Suprapubic skin (tissue), 4 donors: ENCODE measurements around the gene PDK1. TPM values are rescaled to one million over a fixed set of nuclear protein-coding genes. Genes with fewer than 3 reads are reported as not detected.

Experiments used
- DNase-seq, 2 donors: peaks; one replicate each; pipeline ENCODE4 v3.0.0-alpha.2; 2019; ENCODE audit warnings: low spot score in 2 of 2
- H3K27ac ChIP-seq: fragments of 200-600 bp; sonication (generic); one replicate; pipeline ENCODE4 v1.5.1; 2019
- H3K27me3 ChIP-seq: fragments of 200-600 bp; sonication (generic); one replicate; pipeline ENCODE4 v1.5.1; 2019
- H3K36me3 ChIP-seq: fragments of 200-600 bp; sonication (generic); one replicate; pipeline ENCODE4 v1.5.1; 2019
- H3K4me1 ChIP-seq: fragments of 200-600 bp; sonication (generic); one replicate; pipeline ENCODE4 v1.5.1; 2019
- H3K4me3 ChIP-seq: fragments of 200-600 bp; sonication (generic); one replicate; pipeline ENCODE4 v1.5.1; 2019; ENCODE audit warnings: mild to moderate bottlenecking
- H3K9me3 ChIP-seq: fragments of 200-600 bp; sonication (generic); one replicate; pipeline ENCODE4 v1.5.1; 2019
- EP300 ChIP-seq: sonication (generic); formaldehyde crosslinking; IDR thresholded peaks from one replicate; pipeline ENCODE4 v1.6.1; 2017; ENCODE audit warnings: antibody characterized with exemption
- POLR2A ChIP-seq, 2 donors: fragments of 450-650 bp; IDR thresholded peaks; one replicate each; pipeline ENCODE4 v1.6.1; 2017; ENCODE audit warnings: antibody characterized with exemption in 2 of 2, mild to moderate bottlenecking in 2 of 2, moderate library complexity in 2 of 2
- POLR2AphosphoS5 ChIP-seq, 3 donors: sonication (generic); formaldehyde crosslinking; IDR thresholded peaks; one replicate each; pipeline ENCODE4 v1.6.1; 2017; ENCODE audit warnings: antibody characterized with exemption in 3 of 3
- WGBS: methylation state at CpG from one replicate; pipeline ENCODE4 v1.1.5; 2018; 5-methylcytosine and 5-hydroxymethylcytosine counted together
- total RNA-seq, 4 donors: library from RNA; depleted of rRNA; stranded (reverse); fragments of >200 nt; gene quantifications; one replicate each; pipeline ENCODE4 v1.1.0, GENCODE V29; 2016
- TF ChIP-seq, protein P1 (sequence below), 2 donors: fragments of 200-600 bp in 1 of 2; fragments of 450-650 bp in 1 of 2; sonication (generic) in 1 of 2; IDR thresholded peaks; one replicate each; pipeline ENCODE4 v1.5.1; 2016 to 2019; ENCODE audit warnings: antibody characterized with exemption in 2 of 2, mild to moderate bottlenecking in 1 of 2, moderate library complexity in 1 of 2

Gene PDK1
- total RNA-seq, 4 donors from 2014 or later = 35.2 to 151 (median 66.5) TPM

DNA sequence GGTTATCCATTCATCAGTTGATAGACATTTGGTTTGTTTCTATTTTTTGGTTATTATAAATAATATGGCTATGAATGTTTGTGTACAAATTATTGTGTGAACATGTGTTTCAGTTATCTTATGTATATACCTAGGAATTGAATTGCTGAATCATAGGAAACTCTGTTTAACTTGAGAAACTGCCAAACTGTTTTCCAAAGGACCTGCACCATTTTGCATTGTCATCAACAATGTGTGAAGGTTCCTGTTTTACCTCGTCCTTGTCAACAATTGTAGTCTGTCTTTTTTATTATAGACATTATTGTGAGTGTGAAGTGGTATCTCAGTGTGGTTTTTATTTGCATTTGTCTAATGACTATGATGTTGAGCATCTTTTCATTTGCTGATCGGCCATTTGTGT, 17.1 kb downstream of the PDK1 start:
- Histone ChIP-seq H3K9me3 (peaks cover 13% of the 10 kb centered on the region), H3K27me3 (no peaks in the 10 kb centered on the region), H3K4me3 (no peak overlapping the region), H3K4me1 (no peaks in the 10 kb centered on the region), H3K27ac (no peak overlapping the region), H3K36me3 (peaks cover 74% of the 10 kb centered on the region)
- no peak for DNase-seq
- TF ChIP-seq EP300 = no peak
- TF ChIP-seq, protein P1, sequence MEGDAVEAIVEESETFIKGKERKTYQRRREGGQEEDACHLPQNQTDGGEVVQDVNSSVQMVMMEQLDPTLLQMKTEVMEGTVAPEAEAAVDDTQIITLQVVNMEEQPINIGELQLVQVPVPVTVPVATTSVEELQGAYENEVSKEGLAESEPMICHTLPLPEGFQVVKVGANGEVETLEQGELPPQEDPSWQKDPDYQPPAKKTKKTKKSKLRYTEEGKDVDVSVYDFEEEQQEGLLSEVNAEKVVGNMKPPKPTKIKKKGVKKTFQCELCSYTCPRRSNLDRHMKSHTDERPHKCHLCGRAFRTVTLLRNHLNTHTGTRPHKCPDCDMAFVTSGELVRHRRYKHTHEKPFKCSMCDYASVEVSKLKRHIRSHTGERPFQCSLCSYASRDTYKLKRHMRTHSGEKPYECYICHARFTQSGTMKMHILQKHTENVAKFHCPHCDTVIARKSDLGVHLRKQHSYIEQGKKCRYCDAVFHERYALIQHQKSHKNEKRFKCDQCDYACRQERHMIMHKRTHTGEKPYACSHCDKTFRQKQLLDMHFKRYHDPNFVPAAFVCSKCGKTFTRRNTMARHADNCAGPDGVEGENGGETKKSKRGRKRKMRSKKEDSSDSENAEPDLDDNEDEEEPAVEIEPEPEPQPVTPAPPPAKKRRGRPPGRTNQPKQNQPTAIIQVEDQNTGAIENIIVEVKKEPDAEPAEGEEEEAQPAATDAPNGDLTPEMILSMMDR (IDR thresholded peaks at IDR 0.05) = no peak
- TF ChIP-seq POLR2AphosphoS5 (IDR thresholded peaks at IDR 0.05) = no peak
- no peak for TF ChIP-seq POLR2A (IDR thresholded peaks at IDR 0.05)
- 91% methylated on average over 2 of the region's 2 CpGs for WGBS

DNA sequence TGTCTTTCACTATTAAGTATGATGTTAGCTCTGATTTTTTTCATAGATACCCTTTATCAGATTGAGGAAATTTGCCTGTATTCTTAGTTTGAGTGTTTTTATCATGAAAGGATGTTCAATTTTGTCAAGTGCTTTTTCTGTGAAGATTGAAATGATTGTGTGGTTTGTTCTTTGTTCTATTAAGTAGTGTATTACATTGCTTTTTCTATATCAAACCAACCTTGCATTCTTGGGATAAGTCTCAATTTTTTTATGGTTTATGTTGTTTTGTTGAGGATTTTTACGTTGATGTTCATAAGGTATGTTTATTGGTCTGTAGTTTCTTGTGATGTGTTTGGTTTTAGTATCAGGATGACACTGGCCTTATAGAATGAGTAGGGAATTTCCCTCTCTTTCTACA, 19.1 kb downstream of the PDK1 start:
- no peaks in the 10 kb centered on the region for H3K27me3 ChIP-seq
- H3K4me1 ChIP-seq = no peaks in the 10 kb centered on the region
- TF ChIP-seq EP300 (no peak), POLR2A (IDR thresholded peaks at IDR 0.05) (no peak), POLR2AphosphoS5 (IDR thresholded peaks at IDR 0.05) (no peak)
- TF ChIP-seq, protein P1 (IDR thresholded peaks at IDR 0.05) = no peak
- peaks cover 72% of the 10 kb centered on the region for H3K36me3 ChIP-seq
- no peak overlapping the region for H3K27ac ChIP-seq
- WGBS = 100% methylated on average over 1 of the region's 1 CpG
- no peak for DNase-seq
- H3K9me3 ChIP-seq = peaks cover 15% of the 10 kb centered on the region
- no peak overlapping the region for H3K4me3 ChIP-seq

DNA sequence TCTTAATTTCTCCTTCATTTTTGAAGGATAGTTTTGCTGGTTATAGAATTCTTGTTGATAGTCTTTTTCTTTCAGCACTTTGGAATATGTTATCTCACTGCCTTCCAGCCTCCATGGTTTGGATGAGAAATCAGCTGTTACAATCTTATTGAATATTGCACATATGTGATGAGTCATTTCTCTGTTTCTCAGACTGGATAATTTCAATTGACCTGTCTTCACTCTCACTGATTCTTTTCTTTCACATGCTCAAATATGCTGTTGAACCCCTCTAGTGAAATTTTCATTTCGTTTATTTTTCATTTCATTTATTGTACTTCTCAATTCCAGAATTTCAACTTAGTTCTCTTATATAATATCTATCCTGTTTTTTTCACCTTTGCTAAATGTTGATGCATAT, 22.2 kb downstream of the PDK1 start:
- Histone ChIP-seq H3K9me3 (peaks cover 15% of the 10 kb centered on the region), H3K27me3 (no peaks in the 10 kb centered on the region), H3K27ac (no peak overlapping the region), H3K4me1 (no peaks in the 10 kb centered on the region), H3K36me3 (peaks cover 66% of the 10 kb centered on the region), H3K4me3 (no peak overlapping the region)
- no peak for DNase-seq
- no peak for TF ChIP-seq POLR2A (IDR thresholded peaks at IDR 0.05)
- no peak for TF ChIP-seq POLR2AphosphoS5 (IDR thresholded peaks at IDR 0.05)
- TF ChIP-seq, protein P1 (IDR thresholded peaks at IDR 0.05) = no peak
- WGBS = 100% methylated on average over 1 of the region's 1 CpG

DNA sequence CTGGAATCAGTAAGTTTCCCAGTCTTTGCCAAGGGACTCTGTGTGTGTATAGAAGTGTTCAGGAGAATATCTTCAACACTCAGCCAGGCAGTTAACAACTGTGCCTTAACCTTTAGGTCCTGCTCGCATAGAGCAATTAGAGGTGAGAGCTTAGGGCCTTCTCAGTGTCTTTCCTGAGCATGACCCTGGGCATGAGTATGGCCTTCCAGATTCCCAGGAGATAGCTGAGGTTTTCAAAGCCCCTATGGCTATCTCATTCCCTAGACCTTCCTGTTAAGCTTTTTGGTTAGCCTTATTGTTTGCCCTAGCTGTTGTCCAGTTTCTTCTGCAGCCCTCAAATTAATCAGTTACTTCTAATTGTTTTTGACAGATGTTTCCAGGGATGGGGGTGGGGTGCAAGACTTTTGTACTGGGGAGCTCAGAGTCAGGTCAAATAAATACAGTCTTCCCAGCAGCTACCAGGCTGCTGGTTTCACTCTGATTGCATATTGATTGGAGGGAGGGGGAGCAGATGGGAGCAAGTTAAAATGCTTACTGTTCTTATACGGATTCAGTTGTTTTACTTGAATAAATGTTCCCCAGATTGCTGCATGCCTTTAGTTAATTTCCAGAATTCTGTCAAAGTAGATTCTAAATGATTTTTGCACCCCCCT, 23.1 kb downstream of the PDK1 start:
- 94% methylated on average over 2 of the region's 2 CpGs for WGBS
- H3K36me3 ChIP-seq = peaks cover 59% of the 10 kb centered on the region
- no peak overlapping the region for H3K27ac ChIP-seq
- H3K27me3 ChIP-seq = no peaks in the 10 kb centered on the region
- TF ChIP-seq POLR2A (IDR thresholded peaks at IDR 0.05) (no peak), POLR2AphosphoS5 (IDR thresholded peaks at IDR 0.05) (no peak), EP300 (no peak)
- TF ChIP-seq, protein P1 (IDR thresholded peaks at IDR 0.05) = no peak
- H3K9me3 ChIP-seq = peaks cover 15% of the 10 kb centered on the region
- no peak overlapping the region for H3K4me3 ChIP-seq
- H3K4me1 ChIP-seq = no peaks in the 10 kb centered on the region
- DNase-seq = no peak

DNA sequence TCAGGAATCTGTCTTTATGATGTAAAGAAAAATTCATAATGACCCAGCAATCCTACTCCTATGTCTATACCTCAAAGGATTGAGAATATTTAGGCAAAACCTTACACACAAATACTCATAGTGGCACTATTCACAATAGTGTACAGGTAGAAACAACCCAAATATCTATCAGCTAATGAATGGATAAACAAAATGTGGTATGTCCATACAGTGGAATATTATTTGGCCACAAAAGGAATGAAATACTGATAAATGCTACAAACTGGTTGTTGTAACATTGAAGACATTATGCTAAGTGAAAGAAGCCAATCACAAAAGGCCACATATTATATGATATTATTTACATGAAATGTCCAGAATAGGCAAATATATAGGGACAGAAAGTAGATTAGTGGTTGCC, 24.7 kb downstream of the PDK1 start:
- TF ChIP-seq, protein P1 (IDR thresholded peaks at IDR 0.05) = no peak
- TF ChIP-seq EP300 (no peak), POLR2A (IDR thresholded peaks at IDR 0.05) (no peak), POLR2AphosphoS5 (IDR thresholded peaks at IDR 0.05) (no peak)
- peaks cover 8% of the 10 kb centered on the region for H3K9me3 ChIP-seq
- DNase-seq = no peak
- H3K27me3 ChIP-seq = no peaks in the 10 kb centered on the region
- peaks cover 48% of the 10 kb centered on the region for H3K36me3 ChIP-seq
- no peak overlapping the region for H3K27ac ChIP-seq
- no peak overlapping the region for H3K4me3 ChIP-seq
- no peaks in the 10 kb centered on the region for H3K4me1 ChIP-seq
